Measurements from ENCODE around the gene GRID2. TPM values are rescaled to one million over a fixed set of nuclear protein-coding genes. Genes with fewer than 3 reads are reported as not detected.

The GRID2 gene
- total RNA-seq, 4 donors from 2014 or later = not detected

DNA sequence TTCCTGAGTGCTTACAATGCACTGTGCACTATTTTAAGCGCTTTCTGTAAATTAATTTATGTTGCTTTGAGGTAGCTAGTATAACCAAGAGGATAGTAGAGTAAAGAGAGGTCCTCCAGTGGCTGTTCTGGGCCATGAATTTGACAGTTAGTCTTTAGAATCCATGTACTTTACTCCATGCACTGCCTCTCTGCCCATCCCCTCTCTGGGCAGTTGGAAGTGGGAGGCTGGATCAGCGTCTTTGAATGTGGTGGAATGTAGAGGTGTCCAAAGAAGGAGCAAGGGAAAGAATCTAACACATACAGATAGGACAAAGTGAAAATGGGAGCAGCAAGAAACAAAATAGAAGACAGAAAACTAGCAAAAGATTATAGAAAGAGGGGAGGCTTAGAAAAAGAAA is 712.6 kb downstream of the GRID2 start:
- TF ChIP-seq, protein P1, sequence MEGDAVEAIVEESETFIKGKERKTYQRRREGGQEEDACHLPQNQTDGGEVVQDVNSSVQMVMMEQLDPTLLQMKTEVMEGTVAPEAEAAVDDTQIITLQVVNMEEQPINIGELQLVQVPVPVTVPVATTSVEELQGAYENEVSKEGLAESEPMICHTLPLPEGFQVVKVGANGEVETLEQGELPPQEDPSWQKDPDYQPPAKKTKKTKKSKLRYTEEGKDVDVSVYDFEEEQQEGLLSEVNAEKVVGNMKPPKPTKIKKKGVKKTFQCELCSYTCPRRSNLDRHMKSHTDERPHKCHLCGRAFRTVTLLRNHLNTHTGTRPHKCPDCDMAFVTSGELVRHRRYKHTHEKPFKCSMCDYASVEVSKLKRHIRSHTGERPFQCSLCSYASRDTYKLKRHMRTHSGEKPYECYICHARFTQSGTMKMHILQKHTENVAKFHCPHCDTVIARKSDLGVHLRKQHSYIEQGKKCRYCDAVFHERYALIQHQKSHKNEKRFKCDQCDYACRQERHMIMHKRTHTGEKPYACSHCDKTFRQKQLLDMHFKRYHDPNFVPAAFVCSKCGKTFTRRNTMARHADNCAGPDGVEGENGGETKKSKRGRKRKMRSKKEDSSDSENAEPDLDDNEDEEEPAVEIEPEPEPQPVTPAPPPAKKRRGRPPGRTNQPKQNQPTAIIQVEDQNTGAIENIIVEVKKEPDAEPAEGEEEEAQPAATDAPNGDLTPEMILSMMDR (IDR thresholded peaks at IDR 0.05; ENCODE audit: low read depth) = no peak

DNA sequence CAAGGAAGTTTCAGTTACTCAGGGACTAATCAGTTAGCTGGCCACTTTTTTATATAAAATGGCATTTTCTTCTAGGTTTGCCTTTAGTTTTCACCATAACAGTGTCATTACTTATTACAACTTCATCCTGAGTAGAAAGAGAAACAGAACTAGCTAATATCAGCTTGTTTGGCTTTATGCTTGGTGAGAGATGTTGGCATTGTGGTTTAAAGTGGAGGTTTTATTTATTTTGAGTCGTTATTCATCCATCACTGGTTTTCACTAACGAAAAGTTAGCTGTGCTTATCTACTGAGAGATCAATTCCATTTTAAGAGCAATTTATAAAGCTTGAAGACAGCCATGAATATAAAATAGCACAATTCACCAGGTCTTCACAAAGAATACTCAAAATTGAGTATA is 714.5 kb downstream of the GRID2 start:
- TF ChIP-seq, protein P1 (IDR thresholded peaks at IDR 0.05; ENCODE audit: low read depth) = no peak

DNA sequence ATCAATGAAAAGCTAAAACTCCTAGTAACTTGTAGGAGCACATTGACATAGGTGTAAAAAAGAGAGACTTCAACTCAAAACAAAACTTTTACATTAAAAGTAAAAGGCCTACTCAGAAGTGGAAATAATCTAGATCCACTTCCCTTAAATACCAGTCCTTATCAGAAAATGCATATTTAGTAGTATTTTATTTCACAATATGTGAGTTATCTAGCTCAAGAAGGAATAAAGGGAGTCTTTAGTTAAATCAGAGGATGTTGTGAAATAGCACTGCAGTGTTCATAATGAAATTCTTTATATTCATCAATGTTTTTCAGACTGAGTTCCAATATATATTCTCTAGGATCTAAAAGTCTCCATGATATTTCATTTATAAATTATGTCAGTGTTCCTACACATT is 715.0 kb downstream of the GRID2 start:
- TF ChIP-seq, protein P1 (IDR thresholded peaks at IDR 0.05; ENCODE audit: low read depth) = no peak

DNA sequence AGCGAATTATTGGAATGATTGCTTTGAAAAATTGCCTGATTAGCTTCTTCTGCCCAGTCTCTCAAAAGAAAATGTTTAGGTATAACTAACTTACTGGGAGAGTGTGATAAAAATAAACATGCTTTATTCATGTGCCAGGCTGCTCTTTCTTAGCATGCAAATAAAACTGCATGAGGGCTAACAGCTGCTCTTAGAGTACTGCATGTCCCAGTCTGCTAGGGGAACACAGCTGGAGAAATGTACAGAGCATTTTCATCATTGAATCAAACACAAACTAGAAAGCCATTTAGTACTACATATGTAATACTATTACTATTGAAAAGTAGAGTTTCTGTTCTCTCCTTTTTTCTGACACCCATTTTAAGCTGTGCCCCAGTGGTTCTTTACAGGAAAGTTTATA is 726.0 kb downstream of the GRID2 start:
- TF ChIP-seq, protein P1 (IDR thresholded peaks at IDR 0.05; ENCODE audit: low read depth) = no peak

DNA sequence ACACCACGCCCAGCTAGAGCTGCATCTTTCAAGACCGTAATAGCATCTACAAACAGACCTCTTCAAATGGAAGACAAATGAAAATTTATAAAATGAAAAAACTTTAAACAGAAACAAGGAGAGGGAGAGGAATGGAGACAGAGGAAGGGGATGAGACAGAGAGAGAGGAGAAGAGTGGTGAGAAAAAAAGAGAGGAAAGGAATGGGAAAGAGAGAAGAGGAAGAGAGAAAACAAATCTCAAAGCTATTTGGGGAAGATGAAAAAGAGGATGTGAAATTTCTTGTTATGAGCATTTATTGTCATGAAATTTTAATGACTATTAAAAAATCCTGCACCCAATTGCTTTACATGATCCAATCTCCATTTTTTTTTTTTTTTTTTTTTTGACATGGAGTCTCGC is 726.9 kb downstream of the GRID2 start:
- TF ChIP-seq, protein P1 (IDR thresholded peaks at IDR 0.05; ENCODE audit: low read depth) = no peak

DNA sequence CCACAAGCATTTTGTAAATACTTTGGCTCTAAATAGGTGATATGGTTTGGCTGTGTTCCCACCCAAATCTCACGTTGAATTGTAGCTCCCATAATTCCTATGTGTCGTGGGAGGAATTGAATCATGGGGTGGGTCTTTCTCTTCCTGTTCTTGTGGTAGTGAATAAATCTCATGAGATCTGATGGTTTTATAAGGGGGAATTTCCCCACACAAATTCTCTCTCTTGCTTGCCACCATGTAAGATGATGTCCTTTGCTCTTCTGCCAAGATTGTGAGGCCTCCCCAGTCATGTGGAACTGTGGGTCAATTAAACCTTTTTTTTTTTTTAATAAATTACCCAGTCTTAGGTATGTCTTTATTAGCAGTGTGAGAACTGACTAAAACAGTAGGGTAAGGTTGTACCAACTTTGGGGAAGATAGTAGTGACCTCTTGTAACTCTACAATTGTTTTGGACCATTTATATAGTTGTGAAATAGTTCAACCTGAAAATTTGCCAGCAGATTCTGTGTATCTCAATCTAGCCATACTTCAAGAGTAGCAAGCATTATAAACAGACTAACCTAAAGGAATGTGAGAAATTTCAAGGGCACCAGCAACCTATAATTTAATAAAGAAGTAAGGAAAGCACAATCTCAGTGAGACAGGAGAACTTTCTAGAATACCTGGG is 727.8 kb downstream of the GRID2 start:
- TF ChIP-seq, protein P1 (IDR thresholded peaks at IDR 0.05; ENCODE audit: low read depth) = no peak

DNA sequence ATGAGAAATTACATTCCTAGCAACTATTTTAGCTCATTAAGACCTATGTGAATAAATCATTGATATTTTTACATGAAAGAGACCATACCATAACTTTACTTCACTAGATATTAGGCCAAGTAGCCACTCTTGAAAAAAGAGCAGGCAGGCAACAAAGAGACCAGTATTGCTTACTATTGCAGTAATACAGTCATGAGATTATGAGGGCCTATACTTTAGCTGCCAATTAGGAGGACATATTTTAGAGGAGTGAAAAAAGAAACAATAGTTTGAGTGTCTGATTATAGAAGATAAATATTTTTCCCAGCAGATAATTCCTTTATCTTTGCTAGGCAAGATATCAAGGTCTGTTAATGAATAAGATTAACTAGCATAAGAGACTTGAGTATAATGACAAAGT is 739.0 kb downstream of the GRID2 start:
- TF ChIP-seq, protein P1 (IDR thresholded peaks at IDR 0.05; ENCODE audit: low read depth) = no peak
